Measurements from ENCODE around the gene KCNJ14. TPM values are rescaled to one million over a fixed set of nuclear protein-coding genes. Genes with fewer than 3 reads are reported as not detected.

KCNJ14 gene
- polyA plus RNA-seq, 1 experiment: 0.31 TPM

- H3K4me3 ChIP-seq (ENCODE audit: low read depth, low read length): no peak overlapping the region
- no peaks in the 10 kb centered on the region for H3K27me3 ChIP-seq (ENCODE audit: control insufficient read depth, insufficient read depth, low read length)
- no peak for TF ChIP-seq CTCF (IDR thresholded peaks at IDR 0.05; ENCODE audit: insufficient read depth, low read depth, low read length)
- DNase-seq (ENCODE audit: low read depth): no peak
- peaks cover 36% of the 10 kb centered on the region for H3K36me3 ChIP-seq (ENCODE audit: control insufficient read depth, insufficient read depth, low read length)
- ChIA-PET CTCF (no interaction called here), POLR2A (no interaction called here)
Measured at GRCh38 chr19:48450863-48451262, 4.5 kb upstream of the KCNJ14 start.

DNA sequence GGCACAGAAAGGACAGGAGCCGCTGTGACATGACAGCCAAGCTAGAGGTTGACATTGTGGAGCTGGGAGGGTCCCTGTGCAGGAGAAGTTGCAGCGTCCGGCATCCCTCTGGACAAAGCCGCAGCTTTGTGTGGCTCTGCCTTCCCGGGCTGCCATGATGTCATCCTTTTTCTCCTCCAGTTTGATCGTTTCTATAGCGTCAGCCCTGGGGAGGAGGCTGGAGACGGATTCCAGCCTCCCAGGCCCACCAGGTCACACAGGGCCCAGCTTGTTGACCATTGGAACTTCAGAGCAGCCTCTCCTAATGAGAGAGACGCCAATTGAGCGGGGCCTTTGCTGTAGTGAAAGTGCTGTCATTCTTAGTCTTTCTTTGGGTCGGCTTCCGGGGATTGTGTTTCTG is 3.8 kb upstream of the KCNJ14 start:
- no peak for DNase-seq (ENCODE audit: low read depth)
- CTCF ChIA-PET: interaction anchor here (0.7 kb wide), 1 partner anchor 60 kb away, joined by 3 read pairs; the partner anchor contains the start of gene KDELR1
- Histone ChIP-seq H3K36me3 (ENCODE audit: control insufficient read depth, insufficient read depth, low read length) (peaks cover 40% of the 10 kb centered on the region), H3K27me3 (ENCODE audit: control insufficient read depth, insufficient read depth, low read length) (no peaks in the 10 kb centered on the region), H3K4me3 (ENCODE audit: low read depth, low read length) (no peak overlapping the region)
- no peak for TF ChIP-seq CTCF (IDR thresholded peaks at IDR 0.05; ENCODE audit: insufficient read depth, low read depth, low read length)
- POLR2A ChIA-PET: no interaction called here

DNA sequence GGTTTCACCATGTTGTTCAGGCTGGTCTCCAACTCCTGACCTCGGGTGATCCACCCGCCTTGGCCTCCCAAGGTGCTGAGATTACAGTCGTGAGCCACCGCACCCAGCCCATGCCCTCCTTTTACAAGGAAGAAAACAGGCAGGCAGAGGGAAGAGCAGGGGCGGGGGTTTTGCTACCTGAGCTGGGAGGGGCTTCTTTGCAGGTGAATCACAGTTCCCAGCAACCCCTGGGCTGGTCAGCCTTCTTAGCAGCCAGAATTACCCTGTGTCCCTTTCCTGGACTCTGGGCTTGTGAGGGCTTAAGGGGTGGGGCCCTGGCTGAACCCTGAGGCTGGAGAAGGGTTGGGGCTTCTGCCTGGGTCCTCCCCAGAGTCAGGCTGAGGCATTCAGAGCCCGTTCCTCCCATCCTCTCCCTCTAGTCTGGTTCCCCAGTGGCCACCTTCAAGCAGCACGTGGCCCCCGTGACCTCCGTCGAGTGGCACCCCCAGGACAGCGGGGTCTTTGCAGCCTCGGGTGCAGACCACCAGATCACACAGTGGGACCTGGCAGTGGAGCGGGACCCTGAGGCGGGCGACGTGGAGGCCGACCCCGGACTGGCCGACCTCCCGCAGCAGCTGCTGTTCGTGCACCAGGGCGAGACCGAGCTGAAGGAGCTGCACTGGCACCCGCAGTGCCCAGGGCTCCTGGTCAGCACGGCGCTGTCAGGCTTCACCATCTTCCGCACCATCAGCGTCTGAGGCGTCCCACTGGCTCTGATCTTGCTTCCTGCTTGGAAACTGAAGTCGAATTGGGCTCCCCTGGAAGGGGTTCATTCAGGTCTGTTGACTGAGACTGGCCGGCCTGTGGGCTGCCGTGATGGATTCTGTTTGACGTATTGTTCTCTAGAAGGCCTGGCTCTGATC is 2.8 kb upstream of the KCNJ14 start:
- POLR2A ChIA-PET: no interaction called here
- H3K36me3 ChIP-seq (ENCODE audit: control insufficient read depth, insufficient read depth, low read length): peaks cover 41% of the 10 kb centered on the region
- no peak for TF ChIP-seq CTCF (IDR thresholded peaks at IDR 0.05; ENCODE audit: insufficient read depth, low read depth, low read length)

GRCh38 chr19:48454150-48454730 is 1.1 kb upstream of the KCNJ14 start:
- POLR2A ChIA-PET: no interaction called here
- Histone ChIP-seq H3K4me3 (ENCODE audit: low read depth, low read length) (no peak overlapping the region), H3K27me3 (ENCODE audit: control insufficient read depth, insufficient read depth, low read length) (no peaks in the 10 kb centered on the region), H3K36me3 (ENCODE audit: control insufficient read depth, insufficient read depth, low read length) (peaks cover 40% of the 10 kb centered on the region)
- CTCF ChIA-PET: interaction anchor here (0.8 to 1.2 kb wide), 2 partner anchors 9 to 35 kb away, joined by 3 read pairs; no protein-coding TSS in a partner anchor
- no peak for TF ChIP-seq CTCF (IDR thresholded peaks at IDR 0.05; ENCODE audit: insufficient read depth, low read depth, low read length)
- DNase-seq (ENCODE audit: low read depth): no peak

More for the DNA sequence above, 2.8 kb upstream of the KCNJ14 start:
- Histone ChIP-seq H3K4me3 (ENCODE audit: low read depth, low read length) (no peak overlapping the region), H3K27me3 (ENCODE audit: control insufficient read depth, insufficient read depth, low read length) (no peaks in the 10 kb centered on the region)
- CTCF ChIA-PET: interaction anchor here (1.2 kb wide), 1 partner anchor 7 kb away, joined by 3 read pairs; no protein-coding TSS in a partner anchor
- DNase-seq (ENCODE audit: low read depth): no peak

GRCh38 chr19:48455908-48456562 is 661 bp downstream of the KCNJ14 start:
- POLR2A ChIA-PET: no interaction called here

More at GRCh38 chr19:48455908-48456562, 661 bp downstream of the KCNJ14 start:
- Histone ChIP-seq H3K4me3 (ENCODE audit: low read depth, low read length) (no peak overlapping the region), H3K36me3 (ENCODE audit: control insufficient read depth, insufficient read depth, low read length) (peaks cover 25% of the 10 kb centered on the region), H3K27me3 (ENCODE audit: control insufficient read depth, insufficient read depth, low read length) (no peaks in the 10 kb centered on the region)
- CTCF ChIA-PET: no interaction called here
- no peak for TF ChIP-seq CTCF (IDR thresholded peaks at IDR 0.05; ENCODE audit: insufficient read depth, low read depth, low read length)
- no peak for DNase-seq (ENCODE audit: low read depth)

Data from BJ (cell line).